AG08396 (cell line): ENCODE results near the gene TAS2R43.
"Not testable (repeated sequence)": the region's sequence is repeated elsewhere in the genome, so short reads cannot be mapped to it uniquely, and the experiment has no call there.

Experiments
- DNase-seq: peaks from one replicate; pipeline ENCODE4 v3.0.0; 2012; ENCODE audit warnings: low spot score, mixed read lengths

The TAS2R43 gene, protein sequence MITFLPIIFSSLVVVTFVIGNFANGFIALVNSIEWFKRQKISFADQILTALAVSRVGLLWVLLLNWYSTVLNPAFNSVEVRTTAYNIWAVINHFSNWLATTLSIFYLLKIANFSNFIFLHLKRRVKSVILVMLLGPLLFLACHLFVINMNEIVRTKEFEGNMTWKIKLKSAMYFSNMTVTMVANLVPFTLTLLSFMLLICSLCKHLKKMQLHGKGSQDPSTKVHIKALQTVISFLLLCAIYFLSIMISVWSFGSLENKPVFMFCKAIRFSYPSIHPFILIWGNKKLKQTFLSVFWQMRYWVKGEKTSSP

DNA sequence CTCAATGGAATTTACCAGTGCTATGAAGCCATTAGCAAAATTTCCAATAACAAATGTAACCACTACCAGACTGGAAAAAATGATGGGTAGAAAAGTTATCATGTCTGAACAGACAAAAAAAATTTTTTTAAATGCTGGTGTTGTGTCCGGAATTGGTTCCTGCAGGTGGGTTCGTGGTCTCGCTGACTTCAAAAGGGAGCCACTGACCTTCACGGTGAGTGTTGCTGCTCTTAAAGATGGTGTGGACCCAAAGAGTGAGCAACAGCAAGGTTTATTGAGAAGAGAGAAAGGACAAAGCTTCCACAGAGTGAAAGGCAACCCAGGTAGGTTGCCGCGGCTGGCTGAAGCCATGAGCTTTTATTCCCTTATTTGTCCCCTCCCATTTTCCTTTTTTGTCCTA is at the start of gene TAS2R43:
TSS of gene TAS2R43 (minus strand) at position 186 of the 400 bp plus-strand sequence. CDS start at position 102, 84 bp downstream.
- no peak for DNase-seq

DNA sequence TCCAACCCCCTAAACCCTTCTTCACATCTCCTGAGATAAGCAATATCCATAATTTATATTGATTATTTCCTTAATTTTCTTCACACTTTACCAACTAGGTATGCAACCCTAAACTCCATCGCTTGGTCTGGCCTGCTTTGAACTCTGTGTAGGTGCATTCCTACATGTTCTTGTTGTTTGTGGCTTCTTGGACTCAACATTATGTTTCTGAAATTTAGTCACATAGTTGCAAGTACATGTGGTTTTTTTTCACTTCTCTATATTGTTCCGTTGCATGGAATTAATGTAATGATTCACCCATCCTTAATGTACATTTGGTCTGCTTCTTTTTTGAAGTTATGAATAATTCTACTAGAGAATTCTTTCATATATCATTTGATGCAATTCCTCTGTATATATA is 44.0 kb upstream of the TAS2R43 start:
- DNase-seq = no peak

DNA sequence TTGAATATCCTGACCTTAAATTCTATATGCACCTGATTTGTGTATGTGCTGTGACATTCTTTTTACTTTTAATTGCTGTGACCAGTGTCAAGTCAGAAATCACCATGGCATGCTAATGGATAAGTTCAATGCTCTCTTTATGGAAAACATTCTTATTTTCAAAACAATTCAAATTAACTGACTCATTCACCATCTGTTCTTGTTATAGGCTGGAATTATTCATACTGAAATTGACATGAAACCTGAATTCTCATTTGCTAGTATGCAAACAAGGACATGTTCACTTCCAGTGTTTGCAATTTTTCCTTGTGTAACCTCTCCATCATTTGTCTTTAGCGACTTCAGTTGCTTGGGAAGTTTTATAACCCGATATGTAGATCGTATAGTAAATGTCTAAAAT is 42.2 kb upstream of the TAS2R43 start, which contains the start of gene TAS2R30:
TSS of gene TAS2R30 (minus strand) at position 340 of the 400 bp plus-strand sequence. CDS start 400 bp downstream, outside the sequence.
- DNase-seq = no peak

DNA sequence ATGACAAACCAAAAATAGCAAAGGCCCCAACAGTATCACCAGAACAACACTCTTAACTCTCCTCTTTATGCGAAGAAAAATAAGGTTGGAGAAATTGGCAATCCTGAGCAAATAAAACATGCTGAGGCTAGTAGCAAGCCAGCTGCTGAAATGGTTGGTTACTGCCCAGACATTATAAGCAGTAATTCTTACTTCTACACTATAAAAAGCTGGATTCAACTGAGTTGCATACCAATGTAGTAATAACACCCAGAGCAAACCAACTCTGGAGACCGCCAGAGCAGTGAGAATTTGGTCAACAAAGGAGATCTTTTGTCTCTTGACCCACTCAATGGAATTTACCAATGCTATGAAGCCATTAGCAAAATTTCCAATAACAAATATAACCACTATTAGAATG is 41.7 kb upstream of the TAS2R43 start:
- no peak for DNase-seq

DNA sequence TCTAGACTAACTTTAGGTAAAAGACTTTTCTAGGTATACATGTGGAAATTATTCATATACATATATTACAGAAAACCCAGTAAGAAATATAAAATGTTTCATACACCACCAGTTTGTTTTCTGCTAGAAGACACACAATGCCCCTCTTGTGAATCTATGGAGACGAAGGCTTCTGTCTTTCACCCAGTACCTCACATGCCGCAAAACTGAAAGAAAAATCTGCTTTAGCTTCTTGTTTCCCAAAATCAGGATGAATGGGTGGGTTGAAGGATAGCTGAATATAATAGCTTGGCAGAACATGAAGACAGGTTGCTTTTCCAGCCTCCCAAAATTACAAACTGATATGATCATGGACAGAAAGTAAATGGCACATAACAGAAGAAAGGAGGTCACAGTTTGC is 41.0 kb upstream of the TAS2R43 start:
- no peak for DNase-seq

DNA sequence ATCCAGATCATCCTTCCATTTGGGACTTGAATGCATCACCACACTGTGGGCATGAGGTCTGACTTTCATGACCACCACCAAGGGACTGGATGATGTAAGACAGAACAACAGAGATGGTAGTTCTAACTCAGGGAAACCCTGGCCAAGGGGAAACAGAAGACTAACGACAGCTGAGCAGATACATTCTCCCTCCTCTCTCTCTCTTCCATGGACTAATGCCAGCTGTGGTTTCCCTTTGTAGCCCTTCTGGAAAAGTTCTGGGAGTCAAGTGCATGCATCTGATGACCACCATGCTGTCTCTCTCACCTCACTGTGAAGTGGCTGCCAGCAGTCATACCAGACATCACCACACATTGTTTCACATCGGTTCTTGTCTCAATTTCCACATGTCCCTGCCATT is 38.9 kb upstream of the TAS2R43 start:
- DNase-seq = no peak

DNA sequence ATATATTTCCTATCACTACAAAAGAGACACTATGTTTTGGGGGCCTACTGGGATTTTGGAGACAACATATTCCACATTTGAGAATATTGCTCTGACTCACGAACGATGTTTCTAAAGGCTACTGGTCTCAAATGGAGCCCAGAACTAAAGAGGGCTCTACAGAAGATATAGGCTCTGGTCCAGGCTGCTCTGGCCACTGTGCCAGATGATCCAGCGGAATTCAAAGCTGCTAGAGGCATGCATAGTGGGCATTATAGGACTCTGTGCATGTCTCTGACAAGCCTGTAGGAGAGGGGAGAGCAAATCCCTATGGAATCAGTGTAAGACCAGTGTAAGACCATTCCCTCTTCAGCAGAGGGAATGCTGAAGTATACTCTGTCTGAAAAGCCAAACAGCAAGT is 38.3 kb upstream of the TAS2R43 start:
- no peak for DNase-seq

DNA sequence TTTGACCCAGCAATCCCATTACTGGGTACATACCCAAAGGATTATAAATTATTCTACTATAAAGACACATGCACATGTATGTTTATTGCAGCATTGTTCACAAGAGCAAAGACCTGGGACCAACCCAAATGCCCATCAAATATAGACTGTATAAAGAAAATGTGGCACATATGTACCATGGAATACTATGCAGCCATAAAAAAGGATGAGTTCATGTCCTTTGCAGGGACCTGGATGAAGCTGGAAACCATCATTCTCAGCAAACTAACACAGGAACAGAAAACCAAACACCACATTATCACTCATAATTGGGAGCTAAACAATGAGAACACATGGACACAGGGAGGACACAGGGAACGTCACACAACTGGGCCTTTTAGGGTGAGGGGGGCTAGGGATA is 22.0 kb upstream of the TAS2R43 start:
- not testable (repeated sequence) for DNase-seq

DNA sequence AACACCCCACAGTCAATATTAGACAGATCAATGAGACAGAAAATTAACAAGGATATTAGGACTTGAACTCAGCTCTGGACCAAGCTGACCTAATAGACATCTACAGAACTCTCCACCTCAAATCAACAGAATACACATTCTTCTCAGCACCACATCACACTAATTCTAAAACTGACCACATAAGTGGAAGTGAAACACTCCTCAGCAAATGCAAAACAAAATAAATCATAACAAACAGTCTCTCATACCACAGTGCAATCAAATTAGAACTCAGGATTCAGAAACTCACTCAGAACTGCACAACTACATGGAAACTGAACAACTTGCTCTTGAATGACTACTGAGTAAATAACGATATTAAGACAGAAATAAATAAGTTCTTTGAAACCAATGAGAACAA is 19.1 kb upstream of the TAS2R43 start:
- not testable (repeated sequence) for DNase-seq

DNA sequence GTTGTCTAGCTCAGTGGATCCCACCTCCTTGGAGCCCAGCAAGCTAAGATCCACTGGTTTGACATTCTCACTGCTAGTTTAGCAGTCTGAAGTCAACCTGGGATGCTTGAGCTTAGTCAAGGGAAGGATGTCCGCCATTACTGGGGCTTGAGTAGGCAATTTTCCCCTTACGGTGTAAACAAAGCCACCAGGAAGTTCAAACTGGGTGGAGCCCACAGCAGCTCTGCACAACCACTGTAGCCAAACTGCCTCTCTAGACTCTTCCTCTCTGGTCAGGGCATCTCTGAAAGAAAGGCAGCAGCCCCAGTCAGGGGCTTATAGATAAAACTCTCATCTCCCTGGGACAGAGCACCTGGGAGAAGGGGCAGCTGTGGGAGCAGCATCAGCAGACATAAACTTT is 16.7 kb upstream of the TAS2R43 start:
- no peak for DNase-seq

DNA sequence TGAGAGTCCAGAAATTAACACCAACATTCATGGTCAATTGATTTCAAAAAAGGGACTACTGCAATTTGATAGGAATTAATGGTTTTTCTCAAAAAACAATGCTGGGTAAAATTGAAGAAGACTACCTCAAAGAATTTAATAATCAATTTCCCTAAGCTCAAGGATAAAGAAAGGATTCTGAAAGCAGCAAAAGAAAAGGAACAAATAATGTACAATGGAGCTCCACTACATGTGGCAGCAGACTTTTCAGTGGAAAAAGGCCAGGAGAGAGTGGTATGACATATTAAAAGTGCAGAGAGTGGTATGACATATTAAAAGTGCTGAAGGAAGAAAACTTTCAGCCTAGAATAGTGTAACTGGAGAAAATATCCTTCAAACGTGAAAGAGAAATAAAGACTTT is 15.6 kb upstream of the TAS2R43 start:
- DNase-seq = no peak

DNA sequence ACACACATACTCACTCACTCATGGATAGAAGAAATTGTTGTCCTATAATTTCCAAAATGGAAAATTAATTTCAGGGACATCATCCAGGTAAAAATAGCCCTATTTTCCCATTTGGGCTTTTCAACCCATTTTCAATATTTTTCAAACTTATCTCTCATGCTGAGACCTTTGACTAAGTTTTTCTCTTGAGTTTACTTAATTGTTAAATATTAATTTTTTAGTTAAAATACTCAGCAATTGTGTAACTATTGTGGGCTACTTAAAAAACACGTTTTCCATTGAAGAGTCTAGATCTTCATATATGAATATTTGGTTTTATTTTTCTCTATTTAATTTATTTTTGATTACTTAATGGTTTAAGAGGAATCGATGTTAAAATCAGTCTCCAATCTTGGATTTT is 14.2 kb upstream of the TAS2R43 start:
- no peak for DNase-seq

DNA sequence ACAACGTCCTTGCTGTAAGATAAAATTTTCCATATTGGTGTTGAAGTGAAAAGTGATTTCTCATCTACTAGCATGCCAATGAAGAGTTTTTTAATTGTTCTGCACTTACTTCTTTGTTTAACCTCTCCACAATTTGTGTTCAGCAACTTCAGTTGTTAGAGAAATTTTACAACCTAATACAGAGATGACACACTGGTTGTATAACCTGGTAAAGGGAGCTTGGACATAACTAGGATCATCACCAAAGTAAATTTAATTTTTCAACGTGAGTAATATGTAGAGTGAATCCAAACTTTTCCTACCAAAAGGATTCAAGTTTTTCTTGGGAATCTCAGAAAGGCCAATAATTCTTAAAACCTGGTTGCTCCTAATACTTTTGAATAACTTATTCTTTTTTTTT is 13.4 kb upstream of the TAS2R43 start:
- DNase-seq = no peak

DNA sequence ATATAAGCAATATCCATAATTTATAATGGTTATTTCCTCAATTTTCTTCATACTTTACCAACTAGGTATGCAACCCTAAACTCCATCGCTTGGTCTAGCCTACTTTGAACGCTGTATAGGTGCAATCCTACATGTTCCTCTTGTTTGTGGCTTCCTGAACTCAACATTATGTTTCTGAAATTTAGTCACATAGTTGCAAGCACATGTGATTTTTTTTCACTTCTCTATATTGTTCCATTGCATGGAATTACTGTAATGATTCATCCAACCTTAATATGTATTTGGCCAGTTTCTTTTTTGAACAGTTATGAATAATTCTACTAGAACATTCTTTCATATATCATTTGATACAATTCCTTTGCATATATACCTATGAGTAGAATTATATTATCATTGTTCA is 2.8 kb upstream of the TAS2R43 start:
- DNase-seq = not testable (repeated sequence)

DNA sequence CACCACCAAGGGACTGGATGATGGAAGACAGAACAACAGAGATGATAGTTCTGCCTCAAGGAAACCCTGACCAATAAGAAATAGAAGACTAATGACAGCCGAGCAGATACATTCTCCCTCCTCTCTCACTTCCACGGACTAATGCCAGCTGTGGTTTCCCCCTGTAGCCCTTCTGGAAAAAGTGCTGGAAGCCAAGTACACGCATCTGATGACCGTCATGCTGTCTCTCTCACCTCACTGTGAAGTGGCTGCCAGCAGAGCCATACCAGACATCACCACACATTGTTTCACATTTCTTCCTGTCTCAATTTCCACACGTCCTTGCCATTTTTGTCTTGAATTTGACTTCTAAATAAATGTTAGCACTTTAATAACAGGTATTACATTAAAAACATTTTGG is 2.9 kb downstream of the TAS2R43 start:
- no peak for DNase-seq

DNA sequence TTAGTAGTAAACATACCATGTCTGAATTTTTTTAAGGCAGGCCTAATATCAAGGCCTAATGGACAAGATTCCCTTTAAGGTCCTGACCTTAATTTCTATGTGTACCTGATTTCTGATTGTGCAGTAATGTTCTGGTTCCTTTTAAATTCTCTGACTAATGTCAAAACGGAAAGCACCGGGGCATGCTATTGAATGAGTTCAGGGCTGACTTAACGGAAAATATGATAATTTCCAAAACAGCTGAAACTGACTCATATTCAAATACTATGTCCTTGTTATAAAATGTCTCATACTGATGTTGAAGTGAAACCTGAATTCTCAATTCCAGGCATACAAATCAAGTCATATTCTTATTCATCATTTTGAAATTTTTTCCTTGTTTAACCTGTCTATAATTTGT is 6.7 kb downstream of the TAS2R43 start:
- DNase-seq = no peak

DNA sequence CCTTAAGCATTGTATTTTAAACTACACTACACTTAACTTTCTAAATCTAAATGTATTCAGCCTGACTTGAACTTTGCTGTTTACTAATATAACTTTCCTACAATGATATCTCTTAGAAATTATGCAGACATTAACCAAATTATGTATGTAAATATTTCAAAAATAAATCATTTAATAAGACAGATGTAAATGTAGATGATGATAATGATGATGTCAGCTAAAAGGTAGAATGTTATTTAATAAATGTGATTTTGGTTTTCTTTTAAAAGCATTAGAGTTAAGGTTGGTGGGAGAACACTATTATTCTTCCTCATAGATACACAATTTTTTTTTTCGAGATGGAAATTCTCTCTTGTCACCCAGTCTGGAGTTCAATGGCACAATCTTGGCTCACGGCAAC is 10.1 kb downstream of the TAS2R43 start:
- no peak for DNase-seq

DNA sequence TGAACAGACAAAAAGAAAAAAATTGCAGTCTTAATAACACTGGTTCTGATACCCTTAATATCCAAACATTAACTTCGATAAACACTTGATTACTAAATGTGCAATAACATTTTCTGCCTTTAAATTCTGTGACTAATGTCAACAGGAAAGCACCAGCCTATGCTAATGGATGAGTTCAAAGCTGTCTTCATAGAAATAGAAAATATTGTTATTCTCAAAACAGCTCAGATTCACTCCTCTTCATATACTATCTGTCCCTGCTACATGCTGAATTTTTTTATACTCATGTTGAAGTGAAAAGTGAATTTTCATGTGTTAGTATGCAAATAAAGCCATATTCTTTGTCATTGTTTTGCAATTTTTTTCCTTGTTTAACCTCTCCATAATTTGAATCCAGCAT is 13.9 kb downstream of the TAS2R43 start:
- no peak for DNase-seq

DNA sequence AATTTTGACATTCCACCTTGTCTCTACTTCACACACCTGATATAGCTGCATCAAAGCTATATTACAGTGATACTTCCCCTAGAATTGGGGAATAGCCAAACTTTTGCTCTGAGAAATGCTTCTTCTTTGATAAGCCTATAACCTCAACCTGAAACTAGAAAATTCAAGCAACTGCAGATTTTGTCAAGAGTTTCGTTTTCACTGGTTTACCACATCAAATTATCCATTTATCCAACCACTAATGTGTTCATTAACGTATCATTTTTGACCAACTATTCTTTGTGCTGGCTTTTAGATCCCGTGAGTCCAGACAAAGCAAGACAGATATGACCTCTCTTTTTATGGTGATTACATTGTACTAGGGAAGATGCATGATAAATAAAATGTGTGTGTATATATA is 16.5 kb downstream of the TAS2R43 start:
- DNase-seq = no peak

DNA sequence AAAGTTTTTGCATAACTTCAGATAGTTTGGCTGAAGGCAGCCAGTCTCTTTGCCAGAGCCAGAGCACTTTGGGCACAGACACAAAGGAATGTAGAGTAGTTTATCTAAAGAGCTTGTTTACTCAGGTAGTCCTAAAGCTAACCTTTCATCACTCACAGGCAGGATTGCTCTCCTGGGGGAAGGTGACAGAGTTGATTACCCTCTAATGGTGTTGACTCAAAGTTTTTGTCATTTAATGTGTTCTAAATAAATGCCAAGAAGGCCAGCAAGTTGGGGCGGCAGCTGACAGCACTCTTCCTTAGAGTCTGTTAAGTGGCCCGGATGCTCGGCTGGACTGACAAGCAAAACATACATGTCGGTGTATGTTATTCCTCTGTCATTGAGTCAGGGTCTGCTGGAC is 20.7 kb downstream of the TAS2R43 start:
- no peak for DNase-seq

DNA sequence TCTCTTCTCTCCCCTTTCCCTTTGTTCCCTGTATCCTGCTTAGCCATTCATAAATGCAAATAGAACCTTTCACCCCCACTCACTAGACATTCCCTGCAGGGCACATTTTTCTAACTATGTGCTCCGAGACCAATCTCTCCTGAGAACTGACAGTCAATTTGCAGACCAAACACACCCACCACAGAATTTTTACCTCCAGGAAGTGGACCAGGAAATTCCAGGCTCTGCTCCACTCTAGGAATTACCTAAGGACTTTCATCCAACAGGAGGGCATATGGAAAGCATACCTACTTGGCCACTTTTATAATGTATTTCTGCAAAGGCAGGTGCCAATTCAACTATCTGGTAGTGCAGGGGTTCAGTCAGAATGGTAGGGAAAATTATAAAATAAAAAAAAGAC is 21.1 kb downstream of the TAS2R43 start:
- DNase-seq = no peak

DNA sequence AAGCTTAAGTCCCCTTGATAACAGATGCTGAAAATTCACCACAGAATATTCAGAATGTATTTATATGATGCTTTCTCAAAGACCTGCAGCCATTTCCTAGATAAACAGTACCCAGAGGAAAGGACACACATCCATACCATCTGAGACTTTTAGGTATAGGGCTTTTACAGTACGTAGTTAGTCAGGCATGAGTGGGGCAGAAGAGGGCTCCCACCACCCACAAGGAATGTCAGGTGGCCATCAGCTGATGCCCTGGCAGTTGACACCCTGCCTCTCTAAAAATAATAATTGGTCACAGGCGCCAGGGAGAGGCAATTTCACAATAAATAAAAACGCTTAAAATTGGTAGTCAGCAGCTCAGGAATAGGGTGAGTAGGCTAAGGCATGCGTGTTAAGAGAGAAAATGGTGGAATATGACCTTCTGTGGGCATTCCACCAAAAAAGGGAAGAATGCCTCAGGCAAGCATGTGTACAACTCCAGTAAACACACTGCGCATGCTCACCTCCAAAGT is 22.2 kb downstream of the TAS2R43 start:
- DNase-seq = no peak

DNA sequence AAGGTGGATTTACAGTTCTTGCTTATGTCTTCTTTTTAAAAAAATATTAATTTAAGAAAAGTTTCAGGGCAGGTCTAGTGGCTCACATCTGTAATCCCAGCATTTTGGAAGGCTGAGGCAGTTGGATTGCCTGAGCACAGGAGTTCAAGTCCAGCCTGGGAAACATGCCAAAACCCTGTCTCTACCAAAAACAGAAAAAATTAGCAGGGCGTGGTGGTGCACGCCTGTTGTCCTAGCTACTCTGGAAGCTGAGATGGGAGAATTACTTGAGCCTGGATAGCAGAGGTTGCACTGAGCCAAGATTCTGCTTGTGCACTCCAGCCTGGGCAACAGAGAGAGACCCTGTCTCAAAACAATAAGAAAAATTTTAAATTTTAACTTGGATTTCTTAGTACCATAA is 24.6 kb downstream of the TAS2R43 start:
- no peak for DNase-seq

DNA sequence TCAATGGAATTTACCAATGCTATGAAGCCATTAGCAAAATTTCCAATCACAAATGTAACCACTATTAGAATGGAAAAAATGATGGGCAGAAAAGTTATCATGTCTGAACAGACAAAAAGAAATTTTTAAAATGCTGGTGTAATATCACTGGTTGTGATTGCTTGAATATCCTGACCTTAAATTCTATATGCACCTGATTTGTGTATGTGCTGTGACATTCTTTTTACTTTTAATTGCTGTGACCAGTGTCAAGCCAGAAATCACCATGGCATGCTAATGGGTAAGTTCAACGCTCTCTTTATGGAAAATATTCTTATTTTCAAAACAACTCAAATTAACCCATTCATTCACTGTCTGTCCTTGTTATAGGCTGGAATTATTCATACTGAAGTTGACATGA is 29.9 kb downstream of the TAS2R43 start, which contains the start of gene TAS2R46:
TSS of gene TAS2R46 (minus strand) at position 101 of the 400 bp plus-strand sequence. CDS start at position 101, 0 bp downstream.
- not testable (repeated sequence) for DNase-seq
